Endodermal cell (in vitro differentiated cells): ENCODE data around the gene KISS1R. TPM values are rescaled to one million over a fixed set of nuclear protein-coding genes. Genes with fewer than 3 reads are reported as not detected.

ENCODE experiments used
- DNase-seq: peaks from one replicate; pipeline ENCODE4 v3.0.0-alpha.2; 2017
- H3K27ac ChIP-seq: 2 replicates; pipeline ENCODE4 v1.5.1; 2013; ENCODE audit warnings: mild to moderate bottlenecking, low read depth, low read length, moderate library complexity
- H3K27me3 ChIP-seq: 2 replicates; pipeline ENCODE4 v1.6.1; 2013; ENCODE audit warnings: mild to moderate bottlenecking, low read length, moderate library complexity; ENCODE audit not compliant: insufficient read depth, control insufficient read depth, poor library complexity, severe bottlenecking
- H3K36me3 ChIP-seq: 2 replicates; pipeline ENCODE4 v1.7.0; 2013; ENCODE audit warnings: mild to moderate bottlenecking, low read length, moderate library complexity; ENCODE audit not compliant: control insufficient read depth, insufficient read depth
- H3K4me1 ChIP-seq: one replicate; pipeline ENCODE4 v1.7.0; 2013; ENCODE audit warnings: low read length; ENCODE audit not compliant: control insufficient read depth, insufficient read depth
- H3K4me3 ChIP-seq: 2 replicates; pipeline ENCODE4 v1.5.1; 2013; ENCODE audit warnings: mild to moderate bottlenecking, low read length, moderate library complexity
- H3K9ac ChIP-seq: 2 replicates; pipeline ENCODE4 v1.6.1; 2013; ENCODE audit warnings: mild to moderate bottlenecking, low read length, moderate library complexity; ENCODE audit not compliant: poor library complexity, severe bottlenecking; ENCODE audit errors: extremely low read depth
- H3K9me3 ChIP-seq: 2 replicates; pipeline ENCODE4 v1.6.1; 2013; ENCODE audit warnings: mild to moderate bottlenecking, low read length, moderate library complexity; ENCODE audit not compliant: control insufficient read depth
- H3K27ac Mint-ChIP-seq: 2 replicates; pipeline ENCODE4 v1.8.0; 2020; ENCODE audit warnings: mixed read lengths
- H3K27me3 Mint-ChIP-seq: 2 replicates; pipeline ENCODE4 v1.8.0; 2021; ENCODE audit warnings: mild to moderate bottlenecking, mixed read lengths; ENCODE audit not compliant: insufficient read depth
- H3K36me3 Mint-ChIP-seq: 2 replicates; pipeline ENCODE4 v1.8.0; 2020; ENCODE audit warnings: low read depth, mixed read lengths
- H3K4me1 Mint-ChIP-seq: 2 replicates; pipeline ENCODE4 v1.8.0; 2020; ENCODE audit warnings: mixed read lengths
- H3K4me3 Mint-ChIP-seq: 2 replicates; pipeline ENCODE4 v1.8.0; 2020; ENCODE audit warnings: mild to moderate bottlenecking, moderate library complexity, mixed read lengths
- H3K9me3 Mint-ChIP-seq: 2 replicates; pipeline ENCODE4 v1.8.0; 2020; ENCODE audit warnings: mild to moderate bottlenecking, mixed read lengths
- CTCF ChIP-seq: fragments of 200-600 bp; sonication (generic); conservative IDR thresholded peaks from 2 replicates; pipeline ENCODE4 v1.5.0; 2021; ENCODE audit warnings: antibody characterized with exemption, mild to moderate bottlenecking
- whole genome bisulfite sequencing, 2 experiments: methylation state at CpG; one replicate each; pipeline versions ENCODE4 v1.1.5 to v1.1.7; 2013; ENCODE audit warnings: missing lambda C conversion rate in 2 of 2, mixed read lengths in 1 of 2; ENCODE audit not compliant: insufficient coverage in 1 of 2, insufficient read length in 1 of 2; 5-methylcytosine and 5-hydroxymethylcytosine counted together
- total RNA-seq, 2 donors: library from RNA; stranded (reverse); fragmentation: NEBNext Ultra II Directional in 1 of 2; extraction: Animal tissue kit (Norgen Biotek cat#: 25700) in 1 of 2; gene quantifications; 2 replicates in 1 of 2; 3 replicates in 1 of 2; pipeline ENCODE4 v1.2.1, GENCODE V29; 2021

Gene KISS1R
- total RNA-seq, 2 donors from 2014 or later: 0.73 TPM; not detected in 1

GRCh38 chr19:950352-951066 lies 33.4 kb downstream of the KISS1R start:
- no peak overlapping the region for H3K27ac ChIP-seq
- no peak for TF ChIP-seq CTCF

GRCh38 chr19:952049-952679 lies 35.0 kb downstream of the KISS1R start:
- no peaks in the 10 kb centered on the region for H3K9me3 ChIP-seq
- no peak overlapping the region for H3K4me3 ChIP-seq
- peak overlapping the region; percentile 68 for H3K27ac Mint-ChIP-seq
- TF ChIP-seq CTCF: no peak
- peaks cover 5% of the 10 kb centered on the region for H3K36me3 ChIP-seq
- 96% methylated on average over 9 to 13 of the region's 14 CpGs for WGBS, 2 experiments
- H3K27me3 ChIP-seq: no peaks in the 10 kb centered on the region
- H3K9ac ChIP-seq: no peak overlapping the region
- H3K4me1 Mint-ChIP-seq: peaks cover 19% of the 10 kb centered on the region
- H3K4me1 ChIP-seq: peaks cover 6% of the 10 kb centered on the region
- no peaks in the 10 kb centered on the region for H3K9me3 Mint-ChIP-seq
- no peak for DNase-seq
- H3K4me3 Mint-ChIP-seq: no peak overlapping the region
- H3K36me3 Mint-ChIP-seq: peaks cover 9% of the 10 kb centered on the region
- no peaks in the 10 kb centered on the region for H3K27me3 Mint-ChIP-seq
- peak overlapping the region; percentile 66 for H3K27ac ChIP-seq

More at GRCh38 chr19:950352-951066, 33.4 kb downstream of the KISS1R start:
- Mint-ChIP-seq H3K9me3 (no peaks in the 10 kb centered on the region), H3K4me1 (peaks cover 11% of the 10 kb centered on the region), H3K27ac (peak overlapping the region; percentile 75), H3K4me3 (no peak overlapping the region), H3K27me3 (no peaks in the 10 kb centered on the region), H3K36me3 (peaks cover 11% of the 10 kb centered on the region)
- Histone ChIP-seq H3K4me3 (no peak overlapping the region), H3K36me3 (peaks cover 10% of the 10 kb centered on the region), H3K9ac (no peak overlapping the region), H3K27me3 (no peaks in the 10 kb centered on the region), H3K9me3 (no peaks in the 10 kb centered on the region), H3K4me1 (peaks cover 6% of the 10 kb centered on the region)
- 88 to 91% methylated on average over 8 to 17 of the region's 17 CpGs for WGBS, 2 experiments
- no peak for DNase-seq

- peaks cover 4% of the 10 kb centered on the region for H3K36me3 Mint-ChIP-seq
- peak overlapping the region; percentile 83 for H3K27ac Mint-ChIP-seq
- Histone ChIP-seq H3K27ac (peak overlapping the region; percentile 66), H3K27me3 (no peaks in the 10 kb centered on the region), H3K9ac (no peak overlapping the region), H3K9me3 (no peaks in the 10 kb centered on the region), H3K36me3 (no peaks in the 10 kb centered on the region), H3K4me1 (peaks cover 6% of the 10 kb centered on the region), H3K4me3 (no peak overlapping the region)
- H3K27me3 Mint-ChIP-seq: no peaks in the 10 kb centered on the region
- peak overlapping the region; percentile 35 for H3K4me3 Mint-ChIP-seq
- 60 to 63% methylated on average over 2 to 21 of the region's 21 CpGs for WGBS, 2 experiments
- no peaks in the 10 kb centered on the region for H3K9me3 Mint-ChIP-seq
- DNase-seq: peak; percentile 69
- no peak for TF ChIP-seq CTCF
- peaks cover 19% of the 10 kb centered on the region for H3K4me1 Mint-ChIP-seq
These were observed 35.7 kb downstream of the KISS1R start for GRCh38 chr19:952680-953444.
